K562 (cell line): ENCODE results near the gene WNT2. TPM values are rescaled to one million over a fixed set of nuclear protein-coding genes. Genes with fewer than 3 reads are reported as not detected.
A peak's percentile ranks its signal among the peaks of the same experiment; 100 is the strongest.

Experiments used
- ATAC-seq: fragments of 200-7000 bp; cut with Tn5 transposase; 3 replicates; pipeline ENCODE4 v1.9.1; 2020; ENCODE audit warnings: moderate library complexity
- BruUV-seq: library from RNA; stranded (reverse); fragments of 400-500 nt; replicated peaks from 2 replicates; lab custom pipeline; 2021; lab: Mats Ljungman, UMichigan
- CTCF ChIA-PET: fragments of 300-600 bp; formaldehyde crosslinking; extraction: SDS; loops from one replicate; lab custom pipeline; 2021; ENCODE audit warnings: low intra/inter-chr PET ratio; lab: Yijun Ruan, JAX
- POLR2A ChIA-PET: fragments of 300-600, 350-650 bp; sonication (Branson Sonifier 250); formaldehyde crosslinking; extraction: SDS; loops from one replicate; lab custom pipeline; 2021; ENCODE audit warnings: antibody characterized with exemption, inconsistent platforms; lab: Yijun Ruan, JAX
- DNase-seq, 4 experiments: peaks; one replicate each; pipeline versions ENCODE4 v3.0.0 to v3.0.0-alpha.2; 2011 to 2018; ENCODE audit warnings: low spot score in 3 of 4, mixed read lengths in 3 of 4; ENCODE audit errors: extremely low read depth in 1 of 4
- FAIRE-seq: peaks from 2 replicates; lab custom pipeline; 2011; peaks lifted over from hg19 to GRCh38; lab: Jason Lieb, UNC
- H2AFZ ChIP-seq: 2 replicates; pipeline ENCODE4 v1.6.0; 2011; ENCODE audit warnings: low read depth, low read length, control low read depth, inconsistent platforms
- H3K27ac ChIP-seq: fragments of 200-600 bp; 3 replicates; pipeline ENCODE4 v1.8.0; 2011; ENCODE audit warnings: low read depth, mild to moderate bottlenecking, control low read depth, inconsistent platforms, low read length, moderate library complexity, mixed read lengths; ENCODE audit errors: extremely low read depth
- H3K27me3 ChIP-seq, 2 experiments: fragments of 300-600 bp in 1 of 2; 2 replicates in 1 of 2; 3 replicates in 1 of 2; pipeline versions ENCODE4 v1.6.0 to v1.8.0; 2011; ENCODE audit warnings: inconsistent platforms in 2 of 2, low read length in 2 of 2, mild to moderate bottlenecking in 1 of 2, mixed read lengths in 1 of 2, moderate library complexity in 1 of 2; ENCODE audit not compliant: control insufficient read depth in 2 of 2, insufficient read depth in 2 of 2
- H3K36me3 ChIP-seq: fragments of 300-600 bp; 3 replicates; pipeline ENCODE4 v1.8.0; 2011; ENCODE audit warnings: mild to moderate bottlenecking, low read length, inconsistent platforms; ENCODE audit not compliant: control insufficient read depth, insufficient read depth
- H3K4me1 ChIP-seq, 2 experiments: fragments of 200-600 bp in 1 of 2; replicated peaks in 1 of 2; 2 replicates in 1 of 2; 3 replicates in 1 of 2; pipeline versions ENCODE4 v1.5.1 to v1.8.0; 2011; ENCODE audit warnings: inconsistent platforms in 2 of 2, low read length in 2 of 2, mild to moderate bottlenecking in 1 of 2, mixed read lengths in 1 of 2, moderate library complexity in 1 of 2; ENCODE audit not compliant: control insufficient read depth in 2 of 2, insufficient read depth in 2 of 2
- H3K4me2 ChIP-seq: 2 replicates; pipeline ENCODE4 v1.6.1; 2011; ENCODE audit warnings: low read length, control low read depth, inconsistent platforms, mixed read lengths; ENCODE audit not compliant: insufficient read depth
- H3K4me3 ChIP-seq: fragments of 200-600 bp; sonication (generic), shearing (Covaris generic); 2 replicates; pipeline ENCODE4 v1.5.1; 2016; ENCODE audit warnings: control low read depth, inconsistent platforms
- H3K79me2 ChIP-seq: fragments of 200-600 bp; 3 replicates; pipeline ENCODE4 v1.8.0; 2011; ENCODE audit warnings: low read length, inconsistent platforms; ENCODE audit not compliant: control insufficient read depth, insufficient read depth
- H3K9ac ChIP-seq, 2 experiments: 2 replicates each; pipeline versions ENCODE4 v1.6.0 to v1.6.1; 2011; ENCODE audit warnings: low read depth in 2 of 2, low read length in 2 of 2, control low read depth in 1 of 2, inconsistent platforms in 1 of 2, mild to moderate bottlenecking in 1 of 2, mixed read lengths in 1 of 2; ENCODE audit not compliant: insufficient read depth in 1 of 2
- H3K9me1 ChIP-seq: one replicate; pipeline ENCODE4 v1.6.0; 2011; ENCODE audit warnings: inconsistent platforms, mild to moderate bottlenecking, low read length, moderate library complexity; ENCODE audit not compliant: control insufficient read depth, insufficient read depth
- H3K9me3 ChIP-seq: replicated peaks from 2 replicates; pipeline ENCODE4 v1.5.1; 2011; ENCODE audit warnings: low read depth, low read length, inconsistent platforms; ENCODE audit not compliant: control insufficient read depth, insufficient read depth
- H4K20me1 ChIP-seq: replicated peaks from 2 replicates; pipeline ENCODE4 v1.6.1; 2011; ENCODE audit warnings: low read length, inconsistent platforms, mixed read lengths; ENCODE audit not compliant: control insufficient read depth, insufficient read depth
- EWSR1 ChIP-seq: fragments of 450-650 bp; IDR thresholded peaks from 2 replicates; pipeline ENCODE4 v1.6.1; 2018; ENCODE audit warnings: borderline replicate concordance, mild to moderate bottlenecking, low read depth, moderate library complexity; ENCODE audit not compliant: partially characterized antibody
- ZNF175 ChIP-seq: fragments of 200-800 bp; sonication (Bioruptor generic); IDR thresholded peaks from 2 replicates; pipeline ENCODE4 v1.6.1; 2016; ENCODE audit warnings: low read depth, mild to moderate bottlenecking, missing genetic modification characterization, missing compliant biosample characterization
- ZNF263 ChIP-seq: sonication (generic); formaldehyde crosslinking; IDR thresholded peaks from 2 replicates; pipeline ENCODE4 v1.8.0; 2022; ENCODE audit warnings: mild to moderate bottlenecking, missing genetic modification reagents, borderline replicate concordance
- ZNF316 ChIP-seq: fragments of 450-650 bp; IDR thresholded peaks from 2 replicates; pipeline ENCODE4 v1.6.1; 2016
- WGBS: fragments of 100-300 bp; shearing (Covaris generic); methylation state at CpG from one replicate; pipeline ENCODE4 v1.1.6; 2016; ENCODE audit warnings: low coverage, mixed read lengths; ENCODE audit not compliant: insufficient coverage; ENCODE audit errors: missing lambda C conversion rate; 5-methylcytosine and 5-hydroxymethylcytosine counted together
- in situ Hi-C: fragments of 300-500 bp; cut with MboI; formaldehyde crosslinking; loops from 4 replicates; pipeline ENCODE4 v1.15.0; 2018; ENCODE audit warnings: inconsistent platforms, mixed read lengths
- intact Hi-C: fragments of 100-400 bp; cut with micrococcal nuclease; formaldehyde crosslinking; loops from 2 replicates; pipeline ENCODE4 v1.14.2; 2022
- polyA plus RNA-seq, 8 experiments: library from polyadenylated mRNA; depleted of rRNA in 4 of 8; stranded (reverse) in 5 of 8; unstranded in 3 of 8; fragments of >200 nt; fragmentation: Nextera tagmentation in 2 of 8; fragmentation: Illumina TruSeq in 1 of 8; extraction: Ambion mirVana in 2 of 8; extraction: Trizol in 1 of 8; gene quantifications; 2 replicates each; pipeline versions ENCODE4 v1.2.1 to v1.2.3, GENCODE V29; 2011 to 2014; ENCODE audit warnings: inconsistent platforms in 1 of 8, missing spikeins in 1 of 8
- total RNA-seq, 7 experiments: library from RNA; depleted of rRNA in 6 of 7; stranded (reverse); fragments of >200 nt in 6 of 7; fragmentation: Illumina TruSeq in 2 of 7; extraction: Trizol in 2 of 7; gene quantifications; 2 replicates each; pipeline versions ENCODE4 v1.2.1 to v1.2.3, GENCODE V29; 2011 to 2021; ENCODE audit warnings: low replicate concordance in 1 of 7
- TF ChIP-seq, protein P1 (sequence below): sonication (generic); IDR thresholded peaks from 2 replicates; pipeline ENCODE4 v1.6.1; 2016
- TF ChIP-seq, protein P2 (sequence below), 3 experiments: IDR thresholded peaks in 2 of 3; conservative IDR thresholded peaks in 1 of 3; 2 replicates each; pipeline ENCODE4 v1.5.1; 2011 to 2012; ENCODE audit warnings: low read length in 3 of 3, mild to moderate bottlenecking in 3 of 3, control low read depth in 2 of 3, improper control_type of control experiment in 1 of 3, inconsistent platforms in 1 of 3, low read depth in 1 of 3, mixed read lengths in 1 of 3, moderate library complexity in 1 of 3; ENCODE audit not compliant: insufficient read depth in 2 of 3
- TF ChIP-seq, protein P3 (sequence below): fragments of 250-450 bp; sonication (Bioruptor Pico); IDR thresholded peaks from 2 replicates; pipeline ENCODE4 v1.5.0; 2021

WNT2 gene
- total and polyA plus RNA-seq, 9 of the 15 experiments (the other 6 are each of a cell fraction or from before 2014, with no cell fraction given): 0.04 TPM; not detected in 8

DNA sequence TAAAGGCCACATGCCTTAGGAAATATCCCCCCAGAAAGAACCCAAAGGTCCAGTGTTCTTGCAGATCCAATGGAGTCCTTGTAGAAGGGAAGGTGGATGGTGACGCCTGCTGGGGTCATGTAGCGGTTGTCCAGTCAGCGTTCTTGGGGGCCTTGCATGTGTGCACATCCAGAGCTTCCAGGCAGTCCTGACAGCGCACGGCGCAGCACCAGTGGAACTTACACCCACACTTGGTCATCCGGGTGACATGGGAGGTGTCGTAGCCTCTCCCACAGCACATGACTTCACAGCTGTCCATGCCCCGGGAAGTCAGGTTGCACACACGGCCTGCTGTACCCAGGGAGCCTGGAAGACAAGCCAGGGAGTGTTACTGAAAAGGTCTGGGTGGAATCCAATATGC, 44.8 kb downstream of the WNT2 start:
- FAIRE-seq: no peak
- TF ChIP-seq, protein P1, sequence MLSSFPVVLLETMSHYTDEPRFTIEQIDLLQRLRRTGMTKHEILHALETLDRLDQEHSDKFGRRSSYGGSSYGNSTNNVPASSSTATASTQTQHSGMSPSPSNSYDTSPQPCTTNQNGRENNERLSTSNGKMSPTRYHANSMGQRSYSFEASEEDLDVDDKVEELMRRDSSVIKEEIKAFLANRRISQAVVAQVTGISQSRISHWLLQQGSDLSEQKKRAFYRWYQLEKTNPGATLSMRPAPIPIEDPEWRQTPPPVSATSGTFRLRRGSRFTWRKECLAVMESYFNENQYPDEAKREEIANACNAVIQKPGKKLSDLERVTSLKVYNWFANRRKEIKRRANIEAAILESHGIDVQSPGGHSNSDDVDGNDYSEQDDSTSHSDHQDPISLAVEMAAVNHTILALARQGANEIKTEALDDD: no peak
- TF ChIP-seq EWSR1 (no peak), ZNF175 (CRISPR knock-in tag) (no peak), ZNF263 (no peak), ZNF316 (peak; percentile 22; the same call in 1 of the 2 replicates)
- TF ChIP-seq, protein P2, sequence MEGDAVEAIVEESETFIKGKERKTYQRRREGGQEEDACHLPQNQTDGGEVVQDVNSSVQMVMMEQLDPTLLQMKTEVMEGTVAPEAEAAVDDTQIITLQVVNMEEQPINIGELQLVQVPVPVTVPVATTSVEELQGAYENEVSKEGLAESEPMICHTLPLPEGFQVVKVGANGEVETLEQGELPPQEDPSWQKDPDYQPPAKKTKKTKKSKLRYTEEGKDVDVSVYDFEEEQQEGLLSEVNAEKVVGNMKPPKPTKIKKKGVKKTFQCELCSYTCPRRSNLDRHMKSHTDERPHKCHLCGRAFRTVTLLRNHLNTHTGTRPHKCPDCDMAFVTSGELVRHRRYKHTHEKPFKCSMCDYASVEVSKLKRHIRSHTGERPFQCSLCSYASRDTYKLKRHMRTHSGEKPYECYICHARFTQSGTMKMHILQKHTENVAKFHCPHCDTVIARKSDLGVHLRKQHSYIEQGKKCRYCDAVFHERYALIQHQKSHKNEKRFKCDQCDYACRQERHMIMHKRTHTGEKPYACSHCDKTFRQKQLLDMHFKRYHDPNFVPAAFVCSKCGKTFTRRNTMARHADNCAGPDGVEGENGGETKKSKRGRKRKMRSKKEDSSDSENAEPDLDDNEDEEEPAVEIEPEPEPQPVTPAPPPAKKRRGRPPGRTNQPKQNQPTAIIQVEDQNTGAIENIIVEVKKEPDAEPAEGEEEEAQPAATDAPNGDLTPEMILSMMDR (IDR thresholded peaks at IDR 0.05 in 2 of 3, conservative IDR thresholded peaks at IDR 0.05 in 1 of 3; ENCODE audit: insufficient read depth in 2 of 3, low read depth in 1 of 3, low read length in 3 of 3): 0 out of 6 replicates have a peak, but pooled peaks of 1 of the 3 experiments have one; percentile 5
- TF ChIP-seq, protein P3, sequence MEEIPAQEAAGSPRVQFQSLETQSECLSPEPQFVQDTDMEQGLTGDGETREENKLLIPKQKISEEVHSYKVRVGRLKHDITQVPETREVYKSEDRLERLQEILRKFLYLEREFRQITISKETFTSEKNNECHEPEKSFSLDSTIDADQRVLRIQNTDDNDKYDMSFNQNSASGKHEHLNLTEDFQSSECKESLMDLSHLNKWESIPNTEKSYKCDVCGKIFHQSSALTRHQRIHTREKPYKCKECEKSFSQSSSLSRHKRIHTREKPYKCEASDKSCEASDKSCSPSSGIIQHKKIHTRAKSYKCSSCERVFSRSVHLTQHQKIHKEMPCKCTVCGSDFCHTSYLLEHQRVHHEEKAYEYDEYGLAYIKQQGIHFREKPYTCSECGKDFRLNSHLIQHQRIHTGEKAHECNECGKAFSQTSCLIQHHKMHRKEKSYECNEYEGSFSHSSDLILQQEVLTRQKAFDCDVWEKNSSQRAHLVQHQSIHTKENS (CRISPR knock-in tag): no peak
- Histone ChIP-seq H3K36me3 (no peaks in the 10 kb centered on the region), H2AFZ (0 out of 2 replicates have a peak overlapping the region, but pooled peaks have one; percentile 10), H3K27me3 (peaks cover 15 to 31% of the 10 kb centered on the region in 2 experiments; a peak in 4 of 5 replicates), H4K20me1 (no peaks in the 10 kb centered on the region), H3K27ac (no peak overlapping the region), H3K9me1 (no peaks in the 10 kb centered on the region), H3K79me2 (no peaks in the 10 kb centered on the region), H3K4me3 (no peak overlapping the region), H3K4me1 (peaks cover 3% of the 10 kb centered on the region in 2 experiments; a peak in 2 of 5 replicates), H3K9me3 (no peaks in the 10 kb centered on the region), H3K9ac (no peak overlapping the region), H3K4me2 (no peak overlapping the region)
- POLR2A ChIA-PET: interaction anchor here (1.1 kb wide), 1 partner anchor 12 kb away, joined by 4 read pairs; no protein-coding TSS in a partner anchor
- intact Hi-C loops: no loop called here
- peak; percentile 39; the same call in 2 of the 3 replicates for ATAC-seq
- no TSS peak for BruUV-seq
- 8% methylated on average over 10 of the region's 10 CpGs for WGBS
- no peak for DNase-seq
- in situ Hi-C loops: no loop called here
- CTCF ChIA-PET: no interaction called here
